NT2/D1 (cell line): Measurements from ENCODE around the gene LAMB4.

Source experiments
- DNase-seq: peaks from one replicate; pipeline ENCODE4 v3.0.0-alpha.2; 2011; ENCODE audit warnings: low read depth, low spot score
- H3K27me3 ChIP-seq: 2 replicates; pipeline ENCODE4 v1.6.0; 2011; ENCODE audit warnings: mild to moderate bottlenecking; ENCODE audit not compliant: insufficient read length, insufficient read depth
- H3K36me3 ChIP-seq: 2 replicates; pipeline ENCODE4 v1.6.1; 2011; ENCODE audit warnings: mild to moderate bottlenecking, low read length, mixed read lengths; ENCODE audit not compliant: insufficient read depth, insufficient read length
- H3K4me1 ChIP-seq: 2 replicates; pipeline ENCODE4 v1.5.1; 2011; ENCODE audit not compliant: insufficient read depth, insufficient read length
- H3K4me3 ChIP-seq: 2 replicates; pipeline ENCODE4 v1.5.1; 2011; ENCODE audit warnings: low read depth; ENCODE audit not compliant: insufficient read length
- H3K9ac ChIP-seq: 2 replicates; pipeline ENCODE4 v1.6.0; 2011; ENCODE audit warnings: low read depth; ENCODE audit not compliant: insufficient read length
- H3K9me3 ChIP-seq: 2 replicates; pipeline ENCODE4 v1.5.1; 2011; ENCODE audit warnings: mild to moderate bottlenecking, low read length; ENCODE audit not compliant: insufficient read depth
- SUZ12 ChIP-seq: IDR thresholded peaks from 2 replicates; pipeline ENCODE4 v1.6.1; 2011; ENCODE audit not compliant: insufficient read length, insufficient read depth; ENCODE audit errors: extremely low read depth
- YY1 ChIP-seq: IDR thresholded peaks from 2 replicates; pipeline ENCODE4 v1.6.1; 2011; ENCODE audit not compliant: insufficient read length, insufficient read depth
- ZNF274 ChIP-seq: IDR thresholded peaks from 2 replicates; pipeline ENCODE4 v1.6.1; 2011; ENCODE audit warnings: mild to moderate bottlenecking, low read depth, low read length

LAMB4 gene

DNA sequence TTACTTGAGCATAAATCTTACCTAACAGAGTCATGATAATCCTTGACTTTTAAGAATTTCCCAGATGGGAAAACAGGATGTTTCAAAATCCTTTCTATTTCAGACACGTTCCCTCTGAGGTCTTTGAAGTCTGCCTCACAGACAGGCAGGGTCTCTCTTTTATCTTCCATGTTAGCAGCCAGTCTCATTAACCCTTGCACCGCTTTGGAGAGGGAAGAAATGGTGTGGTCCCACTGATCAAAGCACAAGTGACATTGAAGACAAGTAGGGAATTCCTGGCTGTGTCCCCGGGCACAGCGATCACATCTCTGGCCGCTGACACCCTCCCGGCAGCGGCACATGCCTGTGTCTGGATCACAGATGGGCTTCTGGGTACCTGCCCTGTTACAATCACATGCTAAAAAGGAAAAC, 74.5 kb downstream of the LAMB4 start:
- DNase-seq, result no peak
- Histone ChIP-seq H3K4me3 (no peak overlapping the region), H3K9me3 (no peaks in the 10 kb centered on the region), H3K36me3 (no peaks in the 10 kb centered on the region), H3K4me1 (no peaks in the 10 kb centered on the region), H3K9ac (no peak overlapping the region), H3K27me3 (no peaks in the 10 kb centered on the region)
- TF ChIP-seq ZNF274 (no peak), YY1 (no peak), SUZ12 (no peak)

DNA sequence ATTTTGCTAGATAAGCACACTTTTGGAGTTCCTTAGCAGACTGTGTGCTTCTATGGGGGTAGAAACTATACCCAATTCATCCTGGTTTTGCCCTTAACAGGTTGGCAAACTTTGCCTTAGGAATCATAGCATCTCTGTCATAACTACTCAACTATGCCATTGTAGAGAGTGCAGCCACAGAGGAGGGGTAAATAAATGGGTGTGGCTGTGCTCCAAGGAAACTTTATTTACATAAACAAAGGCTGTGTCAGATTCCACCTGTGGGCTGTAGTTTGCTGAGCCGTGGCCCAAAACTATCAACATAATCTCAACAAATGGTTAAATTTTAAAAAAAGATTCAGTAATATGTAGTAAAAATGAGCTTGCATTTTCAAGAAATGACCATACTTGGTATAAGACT, 75.6 kb downstream of the LAMB4 start:
- Histone ChIP-seq H3K4me3 (no peak overlapping the region), H3K4me1 (no peaks in the 10 kb centered on the region), H3K9me3 (no peaks in the 10 kb centered on the region), H3K36me3 (no peaks in the 10 kb centered on the region), H3K27me3 (no peaks in the 10 kb centered on the region), H3K9ac (no peak overlapping the region)
- TF ChIP-seq SUZ12, result no peak
- TF ChIP-seq ZNF274, result no peak
- no peak for TF ChIP-seq YY1
- no peak for DNase-seq

DNA sequence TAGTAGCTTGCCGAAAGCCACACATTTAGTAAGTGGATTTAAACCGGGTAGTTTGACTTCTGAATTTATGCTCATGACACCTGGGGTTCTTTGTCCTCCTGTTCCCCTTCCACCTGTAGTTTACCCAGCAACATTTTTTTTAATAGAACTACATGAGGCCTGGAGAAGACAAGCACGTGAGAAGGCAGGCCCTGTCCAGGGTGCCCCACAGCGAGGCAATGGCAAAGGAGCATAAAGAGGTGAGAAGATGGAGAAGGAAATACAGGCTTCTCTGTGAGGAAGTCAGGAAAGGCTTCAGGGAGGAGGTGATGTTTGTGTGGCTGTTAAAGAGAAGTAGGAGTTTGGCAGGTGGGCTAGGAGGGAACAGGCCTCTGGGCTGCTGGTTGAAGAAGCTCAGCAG, 76.9 kb downstream of the LAMB4 start:
- no peak overlapping the region for H3K9ac ChIP-seq
- H3K9me3 ChIP-seq, result no peaks in the 10 kb centered on the region
- TF ChIP-seq ZNF274 (no peak), SUZ12 (no peak), YY1 (no peak)
- DNase-seq, result no peak
- H3K36me3 ChIP-seq, result no peaks in the 10 kb centered on the region
- H3K4me1 ChIP-seq, result no peaks in the 10 kb centered on the region
- no peaks in the 10 kb centered on the region for H3K27me3 ChIP-seq
- no peak overlapping the region for H3K4me3 ChIP-seq

DNA sequence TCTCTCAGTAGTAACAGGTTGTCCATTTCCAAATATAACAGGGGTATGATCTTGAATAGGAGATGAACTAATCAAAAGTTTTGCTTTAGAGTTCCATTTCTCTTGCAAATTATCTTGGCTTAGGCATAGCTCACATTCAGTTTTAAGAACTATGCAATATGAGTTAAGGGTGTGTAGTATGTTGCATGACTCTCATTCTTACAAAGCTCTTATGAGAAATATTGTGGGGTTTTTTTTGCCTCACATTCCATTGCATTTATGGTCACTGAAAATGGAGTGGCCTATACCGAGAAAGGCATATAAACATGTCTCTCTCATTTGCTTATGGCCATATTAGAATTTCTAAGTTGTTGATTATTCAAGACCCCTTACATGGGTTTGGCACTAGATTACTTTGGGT, 78.7 kb downstream of the LAMB4 start:
- Histone ChIP-seq H3K9ac (no peak overlapping the region), H3K36me3 (no peaks in the 10 kb centered on the region), H3K9me3 (no peaks in the 10 kb centered on the region), H3K4me3 (no peak overlapping the region), H3K4me1 (no peaks in the 10 kb centered on the region), H3K27me3 (no peaks in the 10 kb centered on the region)
- TF ChIP-seq YY1 (no peak), ZNF274 (no peak), SUZ12 (no peak)
- no peak for DNase-seq

DNA sequence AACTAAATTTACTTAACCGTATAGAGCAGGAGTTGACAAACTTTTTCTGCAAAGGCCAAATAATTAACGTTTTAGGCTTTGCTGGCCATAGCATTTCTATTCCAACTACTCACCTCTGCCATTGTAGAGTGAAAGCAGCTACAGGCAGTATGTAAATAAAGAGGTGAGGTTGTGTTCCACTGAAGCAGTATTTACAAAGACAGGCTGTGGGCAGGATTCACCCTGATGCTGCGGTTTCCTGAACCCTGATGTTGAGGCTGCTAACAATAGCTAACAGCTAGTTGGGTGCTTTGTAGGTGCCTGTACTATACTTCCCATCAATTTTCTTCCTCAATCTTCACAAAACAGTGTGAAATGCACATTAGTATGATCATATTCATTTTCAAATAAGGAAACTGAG, 80.2 kb downstream of the LAMB4 start:
- Histone ChIP-seq H3K36me3 (no peaks in the 10 kb centered on the region), H3K9ac (no peak overlapping the region), H3K27me3 (no peaks in the 10 kb centered on the region), H3K4me3 (no peak overlapping the region), H3K9me3 (no peaks in the 10 kb centered on the region), H3K4me1 (no peaks in the 10 kb centered on the region)
- no peak for DNase-seq
- TF ChIP-seq YY1 (no peak), SUZ12 (no peak), ZNF274 (no peak)

DNA sequence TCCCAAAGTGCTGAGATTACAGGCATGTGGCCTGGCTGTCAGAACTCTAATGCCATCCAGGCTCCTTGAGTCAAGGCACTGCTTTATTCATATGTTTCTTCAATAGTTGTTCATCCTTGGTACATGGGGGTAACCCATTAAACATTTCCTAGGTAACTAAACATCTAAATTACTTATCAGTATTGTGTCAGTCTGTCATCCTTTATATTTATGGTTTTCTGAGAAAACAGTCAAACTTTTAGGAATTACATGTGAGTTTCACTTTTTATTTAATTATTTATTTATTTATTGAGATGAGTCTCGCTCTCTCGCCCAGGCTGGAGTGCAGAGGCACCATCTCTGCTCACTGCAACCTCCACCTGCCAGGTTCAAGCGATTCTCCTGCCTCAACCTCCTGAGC, 81.7 kb downstream of the LAMB4 start:
- H3K4me3 ChIP-seq, result no peak overlapping the region
- no peak for DNase-seq
- no peaks in the 10 kb centered on the region for H3K36me3 ChIP-seq
- no peaks in the 10 kb centered on the region for H3K27me3 ChIP-seq
- no peak overlapping the region for H3K9ac ChIP-seq
- H3K4me1 ChIP-seq, result no peaks in the 10 kb centered on the region
- H3K9me3 ChIP-seq, result no peaks in the 10 kb centered on the region
- TF ChIP-seq ZNF274 (no peak), YY1 (no peak), SUZ12 (no peak)

DNA sequence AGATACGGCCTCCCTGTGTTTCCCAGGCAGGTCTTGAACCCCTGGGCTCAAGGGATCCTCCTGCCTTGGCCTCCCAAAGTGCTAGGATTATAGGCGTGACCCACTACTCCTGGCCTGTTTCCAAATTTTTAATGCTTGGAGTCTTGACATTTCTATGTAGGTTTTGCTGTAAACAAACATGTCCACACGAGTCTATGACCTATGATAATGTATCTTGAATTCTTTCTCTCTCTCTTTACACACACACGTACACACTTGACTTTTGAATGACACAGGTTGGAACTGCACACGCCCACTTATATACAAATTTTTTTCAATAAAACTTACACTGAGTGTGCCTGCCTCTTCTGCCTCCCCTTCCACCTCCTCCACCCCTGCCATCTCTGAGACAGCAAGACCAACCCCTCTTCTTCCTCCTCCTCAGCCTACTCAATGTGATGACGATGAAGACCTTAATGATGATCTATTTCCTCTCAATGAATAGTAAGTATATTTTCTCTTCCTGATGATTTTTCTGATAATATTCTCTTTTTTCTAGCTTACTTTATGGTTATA, 83.1 kb downstream of the LAMB4 start:
- TF ChIP-seq YY1, result no peak
- no peak for TF ChIP-seq SUZ12
- TF ChIP-seq ZNF274, result no peak
- Histone ChIP-seq H3K4me1 (no peaks in the 10 kb centered on the region), H3K27me3 (no peaks in the 10 kb centered on the region), H3K9ac (no peak overlapping the region), H3K4me3 (no peak overlapping the region), H3K36me3 (no peaks in the 10 kb centered on the region), H3K9me3 (no peaks in the 10 kb centered on the region)
- no peak for DNase-seq
